ENCODE data around the gene UBN2. TPM values are rescaled to one million over a fixed set of nuclear protein-coding genes. Genes with fewer than 3 reads are reported as not detected.

UBN2 gene
- total RNA-seq: 3.1 and 6.4 TPM in 2 replicates

DNA sequence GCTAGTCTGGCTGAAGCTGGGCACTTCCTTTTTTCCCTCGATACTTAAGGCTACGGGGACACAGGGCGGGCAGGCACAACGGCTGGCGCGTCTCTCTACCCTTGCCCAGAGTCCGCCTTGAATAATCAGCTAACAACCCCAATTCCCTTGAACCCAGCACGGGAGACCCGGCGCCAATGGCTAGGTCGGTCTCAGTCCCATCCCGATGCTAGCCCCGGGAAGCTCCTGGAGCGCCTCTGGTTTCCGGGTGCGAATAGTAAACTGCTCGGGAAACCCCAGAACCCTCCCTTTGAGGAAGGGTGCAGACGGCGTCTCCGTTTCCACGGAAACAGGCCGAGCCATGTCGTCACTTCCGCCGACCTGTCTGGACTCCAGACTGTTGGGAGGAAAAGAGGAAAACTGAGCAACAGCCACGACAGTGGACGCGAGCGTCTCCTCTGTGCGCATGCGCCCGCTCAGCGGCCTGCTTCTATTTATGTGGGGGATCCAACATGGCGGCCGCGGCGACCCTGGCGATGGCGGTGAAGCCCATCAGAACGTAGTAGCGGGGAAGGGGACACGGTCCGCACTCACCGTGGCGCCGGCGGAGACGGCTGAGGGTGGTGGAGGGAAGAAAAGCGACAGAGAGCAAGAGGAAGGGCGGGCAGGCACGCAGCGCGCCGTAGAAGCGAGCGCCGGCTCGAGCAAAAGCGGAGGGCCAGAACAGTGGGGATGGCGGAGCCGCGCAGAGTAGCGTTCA is at the start of gene UBN2:
Gene UBN2 (plus strand): TSS at position 464 of the 739 bp plus-strand sequence. CDS start 248 bp downstream, at position 712.

DNA sequence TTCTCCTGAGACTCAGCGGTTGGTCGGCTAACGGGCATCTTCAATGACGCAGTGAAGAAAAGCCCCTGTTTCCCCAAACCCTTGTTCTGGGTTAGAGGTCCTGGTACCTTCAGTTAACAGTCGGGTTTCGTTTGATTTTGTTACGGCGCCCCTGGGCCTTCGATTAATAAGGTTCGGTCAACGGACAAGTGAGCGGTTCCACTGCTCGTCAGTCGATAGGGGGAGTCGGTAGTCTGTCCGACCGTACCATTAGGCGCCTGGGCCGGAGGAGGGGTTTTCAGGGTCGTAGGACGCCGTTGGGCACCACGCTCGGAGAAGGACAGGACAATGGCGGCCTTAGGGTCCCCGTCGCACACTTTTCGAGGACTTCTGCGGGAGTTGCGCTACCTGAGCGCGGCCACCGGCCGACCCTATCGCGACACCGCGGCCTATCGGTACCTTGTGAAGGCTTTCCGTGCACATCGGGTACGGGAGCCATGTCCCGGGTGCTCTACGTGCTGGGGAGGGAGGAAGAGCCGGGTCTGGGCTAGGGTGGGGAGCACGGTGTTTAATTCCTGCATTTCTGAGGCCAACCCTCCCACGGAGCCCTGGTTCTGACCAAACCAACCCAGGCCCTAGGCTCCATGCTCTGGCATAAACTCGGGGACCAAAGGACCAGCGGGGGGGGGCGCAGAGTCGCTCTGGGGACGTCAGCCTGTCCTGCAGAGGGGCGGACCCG is 110.2 kb downstream of the UBN2 start, which contains the start of gene FMC1:
Gene FMC1 (plus strand): TSS at position 280 of the 718 bp plus-strand sequence. CDS start 48 bp downstream, at position 328.

Other genes with a start within 250 kb of the UBN2 start
- gene KIAA1549, start 249.8 kb upstream of the UBN2 start, total RNA-seq: 0.21 and 0.96 TPM in 2 replicates
- 16.2 and 23.4 TPM in 2 replicates for gene ZC3HAV1L, start 195.2 kb upstream of the UBN2 start, total RNA-seq
- 15.4 and 20.5 TPM in 2 replicates for gene ZC3HAV1, start 121.5 kb upstream of the UBN2 start, total RNA-seq
- 4.9 and 6.3 TPM in 2 replicates for gene FMC1, start 110.1 kb downstream of the UBN2 start, total RNA-seq
- 22.4 and 34.3 TPM in 2 replicates for gene LUC7L2, start 128.7 kb downstream of the UBN2 start, total RNA-seq

Measured in tracheal epithelial cell (primary cell).